ENCODE measurements around the gene KLHL29.
"Not testable (repeated sequence)": the region's sequence is repeated elsewhere in the genome, so short reads cannot be mapped to it uniquely, and the experiment has no call there.

The KLHL29 gene

DNA sequence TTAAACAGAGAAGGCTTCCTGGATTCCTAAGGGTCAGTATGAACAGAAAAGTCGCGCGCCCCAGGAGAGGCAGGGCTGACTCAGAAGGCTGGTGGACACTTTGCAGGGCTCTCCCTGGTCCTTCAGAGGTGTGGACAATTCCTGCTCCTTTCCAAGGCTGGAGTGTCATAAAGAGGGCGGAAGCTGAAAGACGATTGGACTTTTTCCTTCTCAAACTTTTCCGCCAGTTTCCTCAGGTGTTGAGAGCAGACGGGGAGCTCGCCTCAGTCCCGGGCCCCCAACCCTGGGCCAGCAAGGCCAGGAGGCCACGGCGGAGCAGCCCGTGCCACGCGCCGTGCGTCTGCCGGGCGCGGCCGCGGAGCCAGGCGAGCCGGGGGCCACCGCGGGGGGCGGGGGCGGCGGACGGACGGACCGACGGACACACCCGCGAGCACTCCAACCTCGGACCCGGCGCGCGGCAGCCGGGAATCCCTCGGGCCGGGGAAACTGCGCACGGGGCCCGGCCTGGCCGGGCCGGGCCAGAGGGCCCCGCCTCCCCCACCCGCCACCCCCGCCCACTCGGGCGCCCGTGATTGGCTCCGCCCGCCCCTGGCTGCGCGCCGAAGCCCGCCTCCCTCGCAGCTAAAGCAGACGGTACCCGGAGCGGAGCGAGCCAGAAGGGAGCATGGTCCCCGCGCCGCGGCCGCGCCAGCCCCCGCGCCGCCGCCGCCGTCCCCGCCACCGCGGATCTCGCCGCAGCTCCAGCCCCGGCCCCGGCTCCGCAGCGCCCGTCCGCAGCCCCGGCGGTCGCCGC lies at the start of gene KLHL29:
TSS of gene KLHL29 (plus strand) at position 629 of the 793 bp plus-strand sequence. CDS start 177,018 bp downstream, outside the sequence.
- DNase-seq = no peak

GRCh38 chr2:23335550-23335949 lies 49.4 kb upstream of the KLHL29 start:
- no peak for DNase-seq

- DNase-seq = no peak
These were observed 42.9 kb upstream of the KLHL29 start for GRCh38 chr2:23342075-23342474.

GRCh38 chr2:23346029-23346428 lies 39.0 kb upstream of the KLHL29 start:
- no peak for DNase-seq

- DNase-seq = no peak
These were observed 38.2 kb upstream of the KLHL29 start for GRCh38 chr2:23346781-23347180.

GRCh38 chr2:23347471-23348092 lies 37.4 kb upstream of the KLHL29 start:
- no peak for DNase-seq

GRCh38 chr2:23348093-23348481 lies 36.9 kb upstream of the KLHL29 start:
- DNase-seq = not testable (repeated sequence)

- no peak for DNase-seq
These were observed 35.5 kb upstream of the KLHL29 start for GRCh38 chr2:23349508-23349907.

DNA sequence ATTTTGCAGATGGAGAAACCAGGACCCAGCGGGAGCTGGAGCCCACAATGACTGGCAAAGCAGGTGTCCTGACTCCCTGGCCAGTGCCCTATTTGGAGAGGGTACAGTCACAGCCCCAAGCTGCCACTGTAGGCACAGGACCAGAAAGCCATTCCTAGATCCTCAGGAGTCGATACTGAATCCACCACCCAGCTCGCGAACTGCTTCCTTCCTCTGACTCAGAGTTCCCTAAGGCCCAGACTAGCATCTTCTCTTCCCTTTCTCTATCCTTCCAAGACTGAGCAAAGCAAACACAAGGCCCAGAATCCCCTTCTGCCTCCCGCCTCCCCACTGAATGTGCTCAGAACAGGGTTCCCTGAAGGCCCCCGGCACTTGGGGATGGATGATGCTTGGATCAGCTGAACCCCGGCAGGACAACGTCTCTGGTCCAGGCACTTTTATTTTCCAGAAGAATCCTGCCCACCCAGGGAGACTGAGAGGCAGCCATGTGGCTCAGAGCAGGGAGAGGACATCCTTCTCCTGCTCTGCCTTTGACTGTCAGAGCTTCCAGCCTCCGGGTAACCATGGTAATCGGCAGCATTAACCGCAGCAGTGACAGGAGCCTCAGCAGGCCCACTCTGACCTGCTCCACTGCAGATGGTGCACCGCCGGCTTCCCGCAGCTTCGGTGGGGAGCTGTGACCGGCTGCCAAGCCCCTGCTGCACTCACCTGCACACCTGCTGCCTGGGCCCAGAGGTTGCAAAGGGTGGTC lies 34.8 kb upstream of the KLHL29 start:
- no peak for DNase-seq

- no peak for DNase-seq
These were observed 34.1 kb upstream of the KLHL29 start for GRCh38 chr2:23350792-23351355.

DNA sequence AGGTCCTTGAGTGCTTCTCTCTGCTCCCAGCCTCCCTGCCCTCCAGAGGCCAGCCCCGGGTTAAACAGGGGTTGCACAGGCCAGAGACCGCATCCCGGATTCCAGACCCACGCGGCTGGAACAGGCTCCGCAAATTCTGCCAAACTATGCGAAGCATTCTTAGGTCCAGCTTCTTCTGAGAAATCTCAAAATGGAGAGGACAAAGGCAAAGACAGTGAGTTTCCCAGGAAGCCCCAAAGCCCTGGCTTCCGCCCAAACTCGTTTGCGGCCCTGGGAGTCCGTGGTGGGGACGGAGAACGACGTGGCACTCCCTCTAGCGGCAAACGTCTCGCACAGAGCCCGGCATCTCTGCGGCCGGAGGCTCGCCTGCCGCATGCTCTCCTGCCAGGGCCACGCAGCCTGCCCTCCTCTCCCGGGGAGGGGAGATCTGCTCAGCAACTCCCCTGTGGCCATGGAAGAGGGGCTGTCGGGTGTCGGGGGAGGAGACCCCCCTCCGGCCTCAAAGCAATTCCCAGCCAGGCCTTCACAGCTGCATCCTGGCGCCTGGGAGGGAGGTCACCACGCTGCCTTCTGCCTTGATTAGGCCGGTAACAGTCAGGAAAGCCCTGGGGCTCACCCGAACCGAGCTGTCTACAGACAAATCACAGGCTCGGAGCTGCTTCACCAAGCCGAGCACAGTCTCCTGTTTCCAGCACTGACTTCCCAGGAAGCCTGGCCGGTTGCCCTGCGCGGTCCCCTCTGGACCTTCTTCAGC lies 33.4 kb upstream of the KLHL29 start:
- no peak for DNase-seq

DNA sequence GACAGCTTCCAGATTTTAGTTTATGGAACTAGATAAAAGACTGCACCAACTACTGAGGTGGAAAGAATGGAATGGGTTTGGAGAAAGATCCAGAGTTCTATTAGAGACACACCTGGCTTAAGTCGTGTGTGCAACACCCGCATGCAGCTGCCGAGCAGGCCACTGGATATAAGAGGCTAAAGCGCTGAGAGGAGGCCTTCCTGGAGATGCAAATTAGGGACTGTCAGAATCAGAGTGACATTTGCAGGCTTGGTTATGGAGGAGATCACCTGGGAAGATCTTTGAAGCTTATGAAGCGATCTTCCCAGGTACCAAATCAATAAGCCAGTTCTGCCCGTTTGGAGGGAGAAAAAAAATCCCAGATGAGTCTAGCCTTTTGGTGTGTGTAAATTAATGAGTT lies 30.4 kb upstream of the KLHL29 start:
- DNase-seq = no peak

DNA sequence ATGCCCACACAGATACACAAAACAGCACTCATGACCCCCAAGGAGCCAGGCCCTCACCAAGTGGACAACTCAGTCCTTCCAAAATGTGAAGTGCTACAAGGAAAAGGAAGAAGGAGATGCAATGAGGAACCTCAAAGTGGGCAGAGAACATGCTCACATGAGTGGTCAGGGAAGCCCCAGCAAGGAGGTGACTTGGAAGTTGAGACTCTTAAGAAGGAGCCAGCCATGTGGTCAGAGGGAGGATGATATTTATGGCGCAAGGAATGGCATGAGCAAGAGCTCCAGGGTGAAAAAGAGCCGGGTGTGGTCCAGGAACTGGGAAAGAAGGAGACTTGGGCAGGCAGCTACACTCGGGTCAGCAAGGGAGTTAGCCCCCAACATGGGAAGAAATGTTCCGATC lies 30.0 kb upstream of the KLHL29 start:
- no peak for DNase-seq

GRCh38 chr2:23356711-23357110 lies 28.3 kb upstream of the KLHL29 start:
- DNase-seq = no peak

- no peak for DNase-seq
These were observed 25.1 kb upstream of the KLHL29 start for GRCh38 chr2:23359631-23360567.

DNA sequence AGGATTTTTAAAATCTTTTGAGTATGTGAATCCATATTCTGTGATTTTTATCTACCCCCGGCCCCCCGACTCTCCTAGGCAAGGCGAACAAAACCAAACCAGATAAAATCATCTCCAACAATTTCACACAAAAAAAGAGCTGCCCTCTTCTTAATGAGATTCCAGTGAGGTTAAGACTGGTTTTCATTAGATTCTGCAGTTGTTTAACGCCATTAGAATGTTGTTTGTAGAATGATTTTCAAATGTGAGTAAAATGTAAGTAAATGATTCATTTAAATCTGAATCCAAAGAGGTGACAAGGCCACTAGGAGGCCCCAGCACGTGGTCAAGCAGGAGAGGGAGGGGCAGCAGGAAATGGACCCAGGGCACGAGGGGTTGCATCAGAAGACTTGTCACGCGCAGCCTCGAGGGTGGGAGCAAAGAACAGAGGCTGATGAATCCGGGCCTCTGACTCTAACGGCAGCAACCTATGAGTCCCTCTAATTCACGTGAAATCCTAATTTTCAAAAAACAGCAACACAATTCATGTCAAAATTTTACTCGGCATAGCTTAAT lies 24.3 kb upstream of the KLHL29 start:
- DNase-seq = no peak

- no peak for DNase-seq
These were observed 23.8 kb upstream of the KLHL29 start for GRCh38 chr2:23361152-23361551.

DNA sequence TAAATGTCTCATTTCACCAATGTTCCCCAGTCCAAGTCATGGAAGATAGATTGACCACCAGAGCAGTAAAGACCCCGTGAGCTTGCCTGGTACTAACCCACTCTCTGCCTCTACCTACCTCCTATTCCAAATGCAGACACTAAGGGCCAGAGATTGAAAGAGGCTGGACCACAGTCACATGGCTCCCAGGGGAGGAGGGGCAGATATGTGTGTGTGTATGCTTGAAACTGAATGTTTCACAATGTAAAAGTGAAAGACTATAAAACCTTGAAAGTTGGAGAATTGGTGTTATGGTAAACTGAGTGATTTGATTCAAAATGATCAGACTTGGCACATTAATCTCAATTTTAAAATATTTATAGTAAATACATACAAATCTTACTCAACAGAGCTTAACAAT lies 21.7 kb upstream of the KLHL29 start:
- no peak for DNase-seq

- DNase-seq = no peak
These were observed 21.1 kb upstream of the KLHL29 start for GRCh38 chr2:23363831-23364230.

- DNase-seq = no peak
These were observed 18.3 kb upstream of the KLHL29 start for GRCh38 chr2:23366720-23367119.

GRCh38 chr2:23367760-23368159 lies 17.2 kb upstream of the KLHL29 start:
- DNase-seq = no peak

All from DMS79 (cell line).